HepG2 (cell line): ENCODE results near the gene SLC23A2. TPM values are rescaled to one million over a fixed set of nuclear protein-coding genes. Genes with fewer than 3 reads are reported as not detected.

Experiments
- ATAC-seq: fragments of 200-7000 bp; cut with Tn5 transposase; 3 replicates; pipeline ENCODE4 v1.9.1; 2020; ENCODE audit warnings: mild to moderate bottlenecking, moderate library complexity
- BruUV-seq: library from RNA; stranded (reverse); fragments of 400-500 nt; replicated peaks from 2 replicates; lab custom pipeline; 2021; lab: Mats Ljungman, UMichigan
- CTCF ChIA-PET: fragments of 300-600 bp; formaldehyde crosslinking; extraction: SDS; loops from one replicate; lab custom pipeline; 2021; ENCODE audit warnings: low total read pairs, inconsistent platforms, low intra/inter-chr PET ratio; lab: Yijun Ruan, JAX
- POLR2A ChIA-PET: fragments of 350-600 bp; sonication (Branson Sonifier 250); formaldehyde crosslinking; loops from one replicate; lab custom pipeline; 2020; ENCODE audit warnings: antibody characterized with exemption, inconsistent platforms; lab: Yijun Ruan, JAX
- DNase-seq: peaks from one replicate; pipeline ENCODE4 v3.0.0-alpha.2; 2015; ENCODE audit warnings: low spot score
- FAIRE-seq: peaks from 3 replicates; lab custom pipeline; 2011; peaks lifted over from hg19 to GRCh38; lab: Jason Lieb, UNC
- H2AFZ ChIP-seq: one replicate; pipeline ENCODE4 v1.6.1; 2011; ENCODE audit warnings: low read length, inconsistent platforms
- H3K27ac ChIP-seq: fragments of 300-600 bp; 3 replicates; pipeline ENCODE4 v1.8.0; 2011; ENCODE audit warnings: mixed run types, mild to moderate bottlenecking, mixed read lengths, low read length, inconsistent platforms; ENCODE audit not compliant: insufficient read depth; ENCODE audit errors: extremely low read length
- H3K27me3 ChIP-seq, 2 experiments: fragments of 200-600 bp in 1 of 2; 2 replicates in 1 of 2; 3 replicates in 1 of 2; pipeline versions ENCODE4 v1.6.0 to v1.8.0; 2011; ENCODE audit warnings: low read length in 2 of 2, mild to moderate bottlenecking in 2 of 2, moderate library complexity in 2 of 2, inconsistent platforms in 1 of 2; ENCODE audit not compliant: insufficient read depth in 2 of 2, control insufficient read depth in 1 of 2
- H3K36me3 ChIP-seq, 2 experiments: fragments of 200-600 bp in 1 of 2; replicated peaks in 1 of 2; 2 replicates in 1 of 2; 3 replicates in 1 of 2; pipeline versions ENCODE4 v1.5.1 to v1.8.0; 2011; ENCODE audit warnings: low read length in 2 of 2, inconsistent platforms in 1 of 2; ENCODE audit not compliant: insufficient read depth in 2 of 2, control insufficient read depth in 1 of 2
- H3K4me1 ChIP-seq: 2 replicates; pipeline ENCODE4 v1.5.1; 2012; ENCODE audit warnings: low read length, inconsistent platforms; ENCODE audit not compliant: insufficient read depth
- H3K4me2 ChIP-seq: 2 replicates; pipeline ENCODE4 v1.6.0; 2011; ENCODE audit warnings: low read depth, low read length, inconsistent platforms
- H3K4me3 ChIP-seq, 3 experiments: fragments of 200-600 bp in 1 of 3; sonication (generic), shearing (Covaris generic) in 1 of 3; replicated peaks in 1 of 3; 2 replicates each; pipeline ENCODE4 v1.5.1; 2011 to 2016; ENCODE audit warnings: low read length in 3 of 3, inconsistent platforms in 2 of 3, low read depth in 2 of 3, mild to moderate bottlenecking in 2 of 3, control low read depth in 1 of 3, mixed read lengths in 1 of 3; ENCODE audit not compliant: insufficient read depth in 1 of 3
- H3K79me2 ChIP-seq: one replicate; pipeline ENCODE4 v1.6.1; 2011; ENCODE audit warnings: low read length, inconsistent platforms; ENCODE audit not compliant: insufficient read depth
- H3K9ac ChIP-seq: 2 replicates; pipeline ENCODE4 v1.6.0; 2011; ENCODE audit warnings: mild to moderate bottlenecking, low read depth, low read length, inconsistent platforms; ENCODE audit not compliant: insufficient read depth
- H3K9me3 ChIP-seq: 2 replicates; pipeline ENCODE4 v1.5.1; 2012; ENCODE audit warnings: mild to moderate bottlenecking, low read length
- H4K20me1 ChIP-seq: 2 replicates; pipeline ENCODE4 v1.6.0; 2011; ENCODE audit warnings: inconsistent platforms, mild to moderate bottlenecking, low read length, moderate library complexity; ENCODE audit not compliant: insufficient read depth
- CSRNP1 ChIP-seq: sonication (generic); formaldehyde crosslinking; IDR thresholded peaks from 2 replicates; pipeline ENCODE4 v1.8.1; 2023; ENCODE audit warnings: mild to moderate bottlenecking, missing genetic modification reagents
- GTF3A ChIP-seq: sonication (generic); formaldehyde crosslinking; conservative IDR thresholded peaks from 2 replicates; pipeline ENCODE4 v1.4.0; 2020; ENCODE audit warnings: mild to moderate bottlenecking, missing genetic modification reagents
- HES4 ChIP-seq: sonication (generic); formaldehyde crosslinking; IDR thresholded peaks from 2 replicates; pipeline ENCODE4 v1.9.0; 2021; ENCODE audit warnings: mild to moderate bottlenecking, missing genetic modification reagents, borderline replicate concordance
- IRF1 ChIP-seq: sonication (generic); formaldehyde crosslinking; IDR thresholded peaks from 2 replicates; pipeline ENCODE4 v1.4.0; 2020; ENCODE audit warnings: low read depth, mild to moderate bottlenecking, missing genetic modification reagents
- LRRFIP1 ChIP-seq: sonication (generic); formaldehyde crosslinking; conservative IDR thresholded peaks from 2 replicates; pipeline ENCODE4 v1.4.0; 2020; ENCODE audit warnings: missing genetic modification reagents
- MATR3 ChIP-seq: sonication (generic); formaldehyde crosslinking; IDR thresholded peaks from 2 replicates; pipeline ENCODE4 v1.4.0; 2020; ENCODE audit warnings: missing genetic modification reagents
- MEIS1 ChIP-seq: sonication (generic); formaldehyde crosslinking; IDR thresholded peaks from 2 replicates; pipeline ENCODE4 v1.9.0; 2021; ENCODE audit warnings: mild to moderate bottlenecking, missing genetic modification reagents, moderate library complexity, borderline replicate concordance
- PHB2 ChIP-seq: fragments of 450-650 bp; IDR thresholded peaks from 2 replicates; pipeline ENCODE4 v1.6.1; 2018; ENCODE audit not compliant: partially characterized antibody
- RORA ChIP-seq: sonication (generic); formaldehyde crosslinking; IDR thresholded peaks from 2 replicates; pipeline ENCODE4 v1.5.0; 2020; ENCODE audit warnings: mild to moderate bottlenecking, missing genetic modification reagents, moderate library complexity
- ZNF12 ChIP-seq: sonication (generic); formaldehyde crosslinking; IDR thresholded peaks from 2 replicates; pipeline ENCODE4 v1.5.0; 2020; ENCODE audit warnings: missing genetic modification reagents
- ZNF205 ChIP-seq: IDR thresholded peaks from 2 replicates; pipeline ENCODE4 v1.6.1; 2018; ENCODE audit warnings: missing biosample characterization, missing genetic modification reagents
- ZNF660 ChIP-seq: sonication (generic); formaldehyde crosslinking; IDR thresholded peaks from 2 replicates; pipeline ENCODE4 v1.5.1; 2020; ENCODE audit warnings: mild to moderate bottlenecking, low read depth, missing genetic modification reagents, borderline replicate concordance
- ZNF878 ChIP-seq: sonication (generic); formaldehyde crosslinking; IDR thresholded peaks from 2 replicates; pipeline ENCODE4 v1.8.1; 2023; ENCODE audit warnings: mild to moderate bottlenecking, missing genetic modification reagents, moderate library complexity
- ZSCAN25 ChIP-seq: sonication (generic); formaldehyde crosslinking; IDR thresholded peaks from 2 replicates; pipeline ENCODE4 v1.8.0; 2022; ENCODE audit warnings: mild to moderate bottlenecking, missing genetic modification reagents
- WGBS: methylation state at CpG from one replicate; pipeline ENCODE4 v1.1.6; 2017; ENCODE audit warnings: low lambda C conversion rate; 5-methylcytosine and 5-hydroxymethylcytosine counted together
- in situ Hi-C: cut with HindIII; loops from 2 replicates; pipeline ENCODE4 v1.10.0; 2017; ENCODE audit warnings: low pct_unique_long_range_greater_than_20kb; ENCODE audit not compliant: extremely low pct_ligation_motif_present
- intact Hi-C: fragments of 100-400 bp; cut with micrococcal nuclease; formaldehyde crosslinking; loops from one replicate; pipeline ENCODE4 v1.10.0; 2022; ENCODE audit not compliant: unreplicated experiment
- polyA plus RNA-seq, 8 experiments: library from polyadenylated mRNA; depleted of rRNA in 3 of 8; stranded (reverse) in 7 of 8; unstranded in 1 of 8; fragments of >200 nt; fragmentation: Illumina TruSeq in 4 of 8; extraction: Trizol in 4 of 8; gene quantifications; 2 replicates each; pipeline versions ENCODE4 v1.2.1 to v1.2.3, GENCODE V29; 2011 to 2016; ENCODE audit warnings: low read depth in 4 of 8, missing spikeins in 1 of 8, mixed read lengths in 1 of 8; ENCODE audit not compliant: insufficient read depth in 1 of 8
- total RNA-seq, 5 experiments: library from RNA; depleted of rRNA; stranded (reverse); fragments of >200 nt; fragmentation: Illumina TruSeq; extraction: Trizol; gene quantifications; 2 replicates each; pipeline ENCODE4 v1.2.3, GENCODE V29; 2016; ENCODE audit warnings: low read depth in 1 of 5

SLC23A2 gene
- total and polyA plus RNA-seq, 2 of the 13 experiments (the other 11 are each of a cell fraction or from before 2014, with no cell fraction given) = 42.2 to 51.2 TPM

GRCh38 chr20:5001174-5002076 lies at the start of gene SLC23A2 (continued):
- TF ChIP-seq HES4 (CRISPR knock-in tag) (0 out of 2 replicates have a peak, but pooled peaks have one; percentile 7), MATR3 (CRISPR knock-in tag) (no peak), LRRFIP1 (CRISPR knock-in tag) (no peak), GTF3A (CRISPR knock-in tag) (no peak), ZNF205 (CRISPR knock-in tag) (peak; percentile 25; the same call in 1 of the 2 replicates), ZNF878 (CRISPR knock-in tag) (no peak)

GRCh38 chr20:5046656-5047339 lies 45.5 kb upstream of the SLC23A2 start:
- no TSS peak for BruUV-seq

More at GRCh38 chr20:5046656-5047339, 45.5 kb upstream of the SLC23A2 start:
- no peak overlapping the region for H3K4me2 ChIP-seq
- no peaks in the 10 kb centered on the region for H3K27me3 ChIP-seq
- peaks cover 26% of the 10 kb centered on the region for H3K4me1 ChIP-seq
- no peaks in the 10 kb centered on the region for H3K36me3 ChIP-seq
- 67% methylated on average over 8 of the region's 8 CpGs for WGBS
- no peak overlapping the region for H3K9ac ChIP-seq
- ChIA-PET CTCF (no interaction called here), POLR2A (no interaction called here)
- TF ChIP-seq MEIS1 (no peak), PHB2 (no peak), IRF1 (CRISPR knock-in tag) (no peak), ZSCAN25 (CRISPR knock-in tag) (no peak), ZNF12 (no peak), RORA (CRISPR knock-in tag) (no peak), ZNF660 (CRISPR knock-in tag) (no peak), CSRNP1 (CRISPR knock-in tag) (no peak)
- H3K27ac ChIP-seq = no peak overlapping the region
- ATAC-seq (no peak), FAIRE-seq (no peak), DNase-seq (no peak)
- no peaks in the 10 kb centered on the region for H4K20me1 ChIP-seq
- no peaks in the 10 kb centered on the region for H3K79me2 ChIP-seq
- no peak overlapping the region for H3K4me3 ChIP-seq
- intact Hi-C loops = no loop called here
- in situ Hi-C loops = no loop called here
- no peak overlapping the region for H2AFZ ChIP-seq
- H3K9me3 ChIP-seq = no peaks in the 10 kb centered on the region
